ENCODE results near the gene PON2.

DNA sequence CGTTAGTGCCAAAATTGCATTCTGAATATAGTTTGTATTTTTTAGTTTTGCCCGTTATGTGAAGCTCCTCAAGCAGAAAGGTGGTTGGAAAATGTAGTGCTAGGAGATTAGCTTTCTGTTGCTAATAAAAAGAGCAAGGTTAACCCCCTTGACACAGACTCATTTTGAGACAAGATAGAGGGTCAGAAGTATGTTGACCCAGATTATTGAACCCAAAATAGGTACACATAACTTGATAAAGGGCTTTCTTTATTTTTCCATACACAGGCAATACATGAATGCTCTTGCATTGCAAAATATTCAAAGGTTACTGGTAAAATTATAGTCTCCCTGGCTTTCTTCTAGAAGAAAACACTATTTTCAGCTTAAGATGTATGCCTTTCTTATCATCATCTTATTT, 10.0 kb upstream of the PON2 start:
- TF ChIP-seq, protein P1, sequence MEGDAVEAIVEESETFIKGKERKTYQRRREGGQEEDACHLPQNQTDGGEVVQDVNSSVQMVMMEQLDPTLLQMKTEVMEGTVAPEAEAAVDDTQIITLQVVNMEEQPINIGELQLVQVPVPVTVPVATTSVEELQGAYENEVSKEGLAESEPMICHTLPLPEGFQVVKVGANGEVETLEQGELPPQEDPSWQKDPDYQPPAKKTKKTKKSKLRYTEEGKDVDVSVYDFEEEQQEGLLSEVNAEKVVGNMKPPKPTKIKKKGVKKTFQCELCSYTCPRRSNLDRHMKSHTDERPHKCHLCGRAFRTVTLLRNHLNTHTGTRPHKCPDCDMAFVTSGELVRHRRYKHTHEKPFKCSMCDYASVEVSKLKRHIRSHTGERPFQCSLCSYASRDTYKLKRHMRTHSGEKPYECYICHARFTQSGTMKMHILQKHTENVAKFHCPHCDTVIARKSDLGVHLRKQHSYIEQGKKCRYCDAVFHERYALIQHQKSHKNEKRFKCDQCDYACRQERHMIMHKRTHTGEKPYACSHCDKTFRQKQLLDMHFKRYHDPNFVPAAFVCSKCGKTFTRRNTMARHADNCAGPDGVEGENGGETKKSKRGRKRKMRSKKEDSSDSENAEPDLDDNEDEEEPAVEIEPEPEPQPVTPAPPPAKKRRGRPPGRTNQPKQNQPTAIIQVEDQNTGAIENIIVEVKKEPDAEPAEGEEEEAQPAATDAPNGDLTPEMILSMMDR (IDR thresholded peaks at IDR 0.05; ENCODE audit: insufficient read depth, low read length, poor library complexity, severe bottlenecking), result no peak
- no peak for TF ChIP-seq EZH2phosphoT487 (conservative IDR thresholded peaks at IDR 0.05; ENCODE audit: low read length)
